Activated T-helper 1 cell treated with anti-CD3 and anti-CD28 coated beads, Interleukin-12 subunit alpha, Interleukin-12 subunit beta, Interleukin-2, Interleukin-4 antibody, amounts not matched to agents 30 ng/mL and 10 ng/mL and 1 ng/mL, durations not matched to agents 14 hours and 24 hours and 36 hours (primary cell): ENCODE data around the gene ADGRD1. TPM values are rescaled to one million over a fixed set of nuclear protein-coding genes. Genes with fewer than 3 reads are reported as not detected.

ENCODE experiments used
- DNase-seq: peaks from one replicate; pipeline ENCODE4 v3.0.0; 2021; ENCODE audit warnings: low spot score
- H3K27ac Mint-ChIP-seq: one replicate; pipeline ENCODE4 v1.8.0; 2021; ENCODE audit warnings: mild to moderate bottlenecking, mixed read lengths
- H3K27me3 Mint-ChIP-seq: one replicate; pipeline ENCODE4 v1.8.0; 2022; ENCODE audit warnings: mild to moderate bottlenecking, moderate library complexity, mixed read lengths; ENCODE audit not compliant: insufficient read depth
- H3K36me3 Mint-ChIP-seq: one replicate; pipeline ENCODE4 v1.8.0; 2021; ENCODE audit warnings: low read depth, mixed read lengths
- H3K4me1 Mint-ChIP-seq: one replicate; pipeline ENCODE4 v1.8.0; 2021; ENCODE audit warnings: low read depth, mixed read lengths
- H3K4me3 Mint-ChIP-seq: one replicate; pipeline ENCODE4 v1.8.0; 2021; ENCODE audit warnings: mild to moderate bottlenecking, moderate library complexity, mixed read lengths
- H3K9me3 Mint-ChIP-seq: one replicate; pipeline ENCODE4 v1.8.0; 2021; ENCODE audit warnings: mixed read lengths
- intact Hi-C: fragments of 100-400 bp; cut with micrococcal nuclease; formaldehyde crosslinking; loops from one replicate; pipeline ENCODE4 v1.15.1; 2024
- total RNA-seq: library from RNA; stranded (reverse); gene quantifications from 2 replicates; pipeline ENCODE4 v1.2.3, GENCODE V29; 2022

The ADGRD1 gene
- total RNA-seq, 1 donor from 2014 or later = 0.18 TPM

DNA sequence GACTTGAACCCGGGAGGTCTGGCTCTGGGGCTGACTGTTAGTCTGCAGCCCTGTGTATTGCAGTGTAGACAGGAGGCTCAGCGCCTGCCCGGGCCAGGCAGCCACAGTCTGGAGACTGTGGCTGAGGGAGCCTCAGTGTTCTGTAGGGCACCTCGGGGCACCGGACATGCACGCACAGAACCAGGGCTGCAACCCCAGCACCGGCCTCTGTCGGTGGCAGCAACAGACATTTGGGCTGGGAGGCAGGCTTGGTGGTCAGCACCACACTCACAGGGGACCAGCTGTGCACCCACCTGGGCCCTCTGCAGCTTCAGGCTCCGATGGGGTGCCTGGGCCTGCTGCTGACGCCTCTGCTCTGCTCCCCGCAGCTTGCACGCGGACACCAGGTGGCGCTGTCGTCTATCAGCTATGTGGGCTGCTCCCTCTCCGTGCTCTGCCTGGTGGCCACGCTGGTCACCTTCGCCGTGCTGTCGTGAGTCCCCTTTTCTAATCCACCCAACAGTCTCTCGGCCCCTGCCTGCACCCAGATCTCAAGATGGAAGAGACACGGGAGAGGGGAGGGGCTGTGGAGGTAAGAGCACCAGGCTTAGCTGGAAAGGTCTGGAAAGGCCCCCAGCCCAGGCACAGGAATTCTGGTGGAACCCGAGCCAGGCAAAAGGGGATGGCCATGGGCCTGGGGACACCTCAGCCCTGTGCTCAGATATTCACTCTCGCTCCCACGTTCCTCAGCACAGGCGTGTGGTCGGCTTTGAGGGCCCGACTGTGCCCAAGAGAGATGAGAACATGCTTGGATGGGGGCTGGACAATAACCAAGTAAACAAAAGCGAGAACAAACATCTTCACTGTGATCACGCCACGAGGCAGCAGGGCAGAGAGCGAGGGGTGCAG, 151.0 kb downstream of the ADGRD1 start:
- peaks cover 19% of the 10 kb centered on the region for H3K4me1 Mint-ChIP-seq
- H3K27me3 Mint-ChIP-seq = peaks cover 9% of the 10 kb centered on the region
- H3K36me3 Mint-ChIP-seq = no peaks in the 10 kb centered on the region
- H3K9me3 Mint-ChIP-seq = peaks cover 4% of the 10 kb centered on the region
- intact Hi-C loops = loop anchor here (1.0 to 10.0 kb wide), 5 partner anchors 28 to 726 kb away; partner anchors contain the start of gene SFSWAP
- no peak overlapping the region for H3K27ac Mint-ChIP-seq
- H3K4me3 Mint-ChIP-seq = no peak overlapping the region
- DNase-seq = peak; percentile 69

DNA sequence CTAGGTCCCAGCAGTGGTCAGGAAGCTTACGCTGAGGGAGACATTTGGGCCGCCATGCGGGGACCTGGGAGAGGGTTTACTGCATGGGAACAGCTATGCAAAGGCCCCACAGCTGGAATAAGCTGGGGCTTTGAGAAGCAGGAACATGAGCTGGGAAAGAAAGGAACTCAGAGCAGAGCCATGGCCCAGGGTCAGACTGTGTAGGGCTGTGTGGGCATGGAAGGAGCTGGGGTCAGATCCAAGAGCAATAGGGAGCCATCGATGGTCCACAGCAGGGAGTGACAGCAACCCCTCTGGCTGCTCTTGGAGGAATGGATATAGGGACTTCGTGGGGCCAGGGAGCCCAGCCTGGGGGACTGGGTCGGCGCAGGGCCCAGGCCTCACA, 151.6 kb downstream of the ADGRD1 start:
- no peak for DNase-seq
- Mint-ChIP-seq H3K27ac (no peak overlapping the region), H3K4me3 (no peak overlapping the region), H3K9me3 (peaks cover 4% of the 10 kb centered on the region), H3K4me1 (peaks cover 19% of the 10 kb centered on the region), H3K27me3 (peaks cover 10% of the 10 kb centered on the region), H3K36me3 (no peaks in the 10 kb centered on the region)
- intact Hi-C loops = loop anchor here (1.0 to 10.0 kb wide), 3 partner anchors 347 to 725 kb away; partner anchors contain the start of gene SFSWAP

DNA sequence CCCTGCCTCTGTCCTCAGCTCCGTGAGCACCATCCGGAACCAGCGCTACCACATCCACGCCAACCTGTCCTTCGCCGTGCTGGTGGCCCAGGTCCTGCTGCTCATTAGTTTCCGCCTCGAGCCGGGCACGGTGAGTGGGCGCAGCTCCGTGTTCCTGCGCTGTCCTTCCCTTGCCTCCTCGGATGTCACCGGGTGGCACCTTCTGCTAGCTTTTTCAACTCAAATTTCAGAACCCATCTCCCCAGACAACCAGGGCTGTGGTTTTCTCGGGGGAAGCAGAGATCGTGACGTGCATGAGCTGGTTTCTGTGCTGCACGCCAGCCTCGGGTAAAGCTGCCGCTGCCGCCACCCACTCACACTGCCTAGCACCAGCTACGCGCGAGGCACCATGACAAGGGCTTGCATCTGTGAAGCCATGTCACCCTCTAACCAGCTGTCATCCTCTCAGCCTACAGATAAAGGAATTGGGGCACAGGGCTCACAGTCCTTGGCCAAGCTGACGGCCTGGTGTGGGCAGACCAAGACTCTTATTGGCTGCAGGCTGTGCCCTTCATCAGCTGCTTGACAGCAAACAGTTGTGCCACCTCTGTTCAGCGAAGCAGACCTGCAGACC, 152.1 kb downstream of the ADGRD1 start:
- no peak for DNase-seq
- peaks cover 4% of the 10 kb centered on the region for H3K9me3 Mint-ChIP-seq
- H3K4me3 Mint-ChIP-seq = peak overlapping the region; percentile 32
- H3K4me1 Mint-ChIP-seq = peaks cover 19% of the 10 kb centered on the region
- H3K36me3 Mint-ChIP-seq = no peaks in the 10 kb centered on the region
- H3K27ac Mint-ChIP-seq = peak overlapping the region; percentile 42
- H3K27me3 Mint-ChIP-seq = peaks cover 10% of the 10 kb centered on the region
- intact Hi-C loops = loop anchor here (1.0 to 10.0 kb wide), 3 partner anchors 346 to 725 kb away; partner anchors contain the start of gene SFSWAP

DNA sequence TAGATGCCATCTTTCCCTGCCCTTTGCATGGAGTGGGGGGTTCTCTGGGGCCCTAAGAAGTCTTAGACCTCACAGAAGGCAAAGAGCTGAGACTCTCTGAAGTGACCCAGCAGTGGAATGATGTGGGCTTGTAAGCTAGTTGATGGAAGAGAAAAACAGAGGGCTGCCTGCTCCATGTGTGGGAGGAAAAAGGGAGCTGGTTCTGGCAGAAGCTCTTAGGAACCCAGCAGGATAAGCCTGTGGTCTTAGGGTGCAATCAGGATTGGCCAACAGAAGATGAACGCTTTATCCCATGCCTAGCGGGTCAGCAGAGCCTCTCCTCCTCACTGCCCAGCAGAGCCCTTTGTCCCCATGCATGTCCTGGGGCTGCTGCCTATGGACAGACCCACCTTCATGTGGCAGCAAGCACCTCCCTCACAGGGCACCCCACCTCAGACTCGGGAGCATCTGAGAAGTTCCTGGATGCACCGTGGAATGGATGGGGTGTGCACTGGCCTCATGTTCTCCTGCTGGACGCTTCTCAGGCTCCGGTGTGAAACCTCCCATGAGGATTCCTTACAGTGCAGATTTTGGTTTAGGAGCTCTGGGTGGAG, 152.7 kb downstream of the ADGRD1 start:
- Mint-ChIP-seq H3K4me3 (no peak overlapping the region), H3K9me3 (peaks cover 4% of the 10 kb centered on the region), H3K4me1 (peaks cover 19% of the 10 kb centered on the region), H3K36me3 (no peaks in the 10 kb centered on the region), H3K27ac (no peak overlapping the region), H3K27me3 (peaks cover 10% of the 10 kb centered on the region)
- intact Hi-C loops = loop anchor here (10.0 kb wide), 1 partner anchor 608 kb away; the partner anchor contains the start of gene SFSWAP
- no peak for DNase-seq

DNA sequence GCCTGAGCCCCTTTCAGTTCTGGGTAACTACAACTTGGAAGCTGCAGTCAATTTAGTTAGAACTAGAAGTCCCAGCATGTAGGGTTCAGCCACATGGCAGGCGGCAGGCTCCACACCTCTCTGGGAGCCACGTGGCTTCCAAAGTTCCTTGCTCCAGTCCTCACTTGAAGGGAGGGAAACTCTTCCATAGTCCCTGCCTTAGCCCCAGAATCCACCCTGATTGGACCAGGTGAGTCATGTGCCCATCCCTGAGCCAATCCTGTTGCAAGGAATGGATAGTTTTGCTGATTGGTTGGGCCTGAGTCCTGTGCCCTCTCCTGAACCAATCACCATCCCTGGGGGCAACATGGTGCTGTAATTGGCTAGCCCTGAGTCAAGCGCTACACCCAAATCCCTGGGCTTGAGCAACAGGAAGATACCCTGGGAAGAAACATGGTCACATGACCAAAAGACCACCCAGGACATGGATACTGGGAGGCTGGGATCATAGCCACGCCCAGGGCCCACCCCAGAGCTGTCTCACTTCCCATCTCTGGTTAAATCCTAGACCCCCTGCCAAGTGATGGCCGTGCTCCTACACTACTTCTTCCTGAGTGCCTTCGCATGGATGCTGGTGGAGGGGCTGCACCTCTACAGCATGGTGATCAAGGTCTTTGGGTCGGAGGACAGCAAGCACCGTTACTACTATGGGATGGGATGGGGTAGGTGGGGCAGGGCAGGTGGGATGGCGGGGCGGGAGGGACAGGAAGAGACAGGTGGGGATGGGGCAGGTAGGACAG, 154.7 kb downstream of the ADGRD1 start:
- Mint-ChIP-seq H3K27me3 (peaks cover 12% of the 10 kb centered on the region), H3K4me3 (no peak overlapping the region), H3K27ac (no peak overlapping the region), H3K9me3 (peaks cover 4% of the 10 kb centered on the region), H3K4me1 (peaks cover 14% of the 10 kb centered on the region), H3K36me3 (no peaks in the 10 kb centered on the region)
- no peak for DNase-seq
- intact Hi-C loops = loop anchor here (10.0 kb wide), 1 partner anchor 606 kb away; the partner anchor contains the start of gene SFSWAP

DNA sequence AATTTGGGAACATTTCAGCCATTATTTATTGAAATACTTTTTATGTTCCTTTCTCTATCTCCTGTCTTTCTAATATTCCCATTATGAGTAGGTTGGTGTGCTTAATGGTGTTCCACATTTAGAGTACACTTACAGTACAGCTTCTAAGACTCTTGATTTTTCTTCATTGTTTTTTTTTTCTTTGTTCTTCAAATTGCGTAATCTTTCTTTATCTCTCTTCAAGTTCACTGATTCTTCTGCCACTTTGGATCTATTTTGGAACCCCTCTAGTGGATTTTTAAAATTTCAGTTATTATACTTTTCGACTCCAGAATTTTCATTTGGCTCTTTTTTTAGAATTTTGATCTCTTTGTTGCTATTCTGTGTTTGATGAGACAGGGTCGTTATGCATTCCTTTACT, 157.7 kb downstream of the ADGRD1 start:
- no peak for DNase-seq
- no peak overlapping the region for H3K27ac Mint-ChIP-seq
- peaks cover 10% of the 10 kb centered on the region for H3K27me3 Mint-ChIP-seq
- no peaks in the 10 kb centered on the region for H3K4me1 Mint-ChIP-seq
- H3K36me3 Mint-ChIP-seq = no peaks in the 10 kb centered on the region
- no peak overlapping the region for H3K4me3 Mint-ChIP-seq
- peaks cover 4% of the 10 kb centered on the region for H3K9me3 Mint-ChIP-seq
- intact Hi-C loops = no loop called here

DNA sequence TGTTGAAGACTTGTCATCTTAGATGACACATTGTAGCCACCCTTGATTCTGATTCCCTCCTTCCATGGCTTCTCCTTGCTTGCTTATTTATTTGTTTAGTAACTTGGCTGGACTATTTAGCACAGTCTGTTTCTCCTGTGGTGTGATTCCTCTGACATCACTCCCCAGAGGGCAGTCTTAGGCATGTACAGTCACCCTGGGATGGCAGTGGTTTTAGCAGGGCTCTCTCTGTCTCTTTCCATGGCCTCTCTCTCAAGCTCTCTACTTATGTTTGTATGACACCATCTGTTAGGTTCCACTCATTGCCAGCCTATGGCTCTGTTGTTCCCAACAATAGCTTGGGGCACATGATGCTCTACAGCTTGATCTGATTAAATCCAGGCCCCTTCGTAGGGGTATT, 158.3 kb downstream of the ADGRD1 start:
- no peak overlapping the region for H3K27ac Mint-ChIP-seq
- peaks cover 4% of the 10 kb centered on the region for H3K9me3 Mint-ChIP-seq
- peaks cover 10% of the 10 kb centered on the region for H3K27me3 Mint-ChIP-seq
- no peak overlapping the region for H3K4me3 Mint-ChIP-seq
- DNase-seq = no peak
- no peaks in the 10 kb centered on the region for H3K36me3 Mint-ChIP-seq
- no peaks in the 10 kb centered on the region for H3K4me1 Mint-ChIP-seq
- intact Hi-C loops = no loop called here

DNA sequence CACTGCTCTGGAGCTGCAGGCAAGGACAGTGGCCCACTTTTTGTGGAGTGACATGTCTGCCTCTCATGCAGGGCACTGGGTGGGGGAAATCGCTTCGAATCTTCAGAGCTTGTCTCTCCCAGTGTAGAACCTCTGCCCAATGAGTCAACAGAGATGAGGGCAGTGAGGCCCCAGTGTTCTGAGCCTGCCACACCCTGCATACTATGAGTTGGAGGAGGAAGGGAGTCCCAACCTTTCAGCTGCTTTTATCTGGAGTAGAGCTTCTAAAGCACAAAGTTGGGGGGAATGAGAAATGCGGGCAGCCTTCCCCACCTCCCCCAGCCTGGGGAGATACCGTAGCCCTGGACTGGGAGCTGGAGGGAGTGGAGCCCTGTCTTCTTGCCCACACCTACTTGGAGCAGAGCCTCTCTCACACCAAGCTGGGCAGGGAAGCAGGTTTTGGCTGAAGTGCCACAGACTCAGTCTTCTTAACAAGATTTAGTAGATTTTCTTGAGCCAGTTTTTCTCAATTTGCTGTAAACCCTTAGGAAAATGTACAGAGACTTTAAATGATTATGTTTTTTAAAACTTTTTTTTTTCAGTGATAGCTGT, 159.1 kb downstream of the ADGRD1 start:
- H3K27ac Mint-ChIP-seq = no peak overlapping the region
- intact Hi-C loops = no loop called here
- H3K4me3 Mint-ChIP-seq = no peak overlapping the region

DNA sequence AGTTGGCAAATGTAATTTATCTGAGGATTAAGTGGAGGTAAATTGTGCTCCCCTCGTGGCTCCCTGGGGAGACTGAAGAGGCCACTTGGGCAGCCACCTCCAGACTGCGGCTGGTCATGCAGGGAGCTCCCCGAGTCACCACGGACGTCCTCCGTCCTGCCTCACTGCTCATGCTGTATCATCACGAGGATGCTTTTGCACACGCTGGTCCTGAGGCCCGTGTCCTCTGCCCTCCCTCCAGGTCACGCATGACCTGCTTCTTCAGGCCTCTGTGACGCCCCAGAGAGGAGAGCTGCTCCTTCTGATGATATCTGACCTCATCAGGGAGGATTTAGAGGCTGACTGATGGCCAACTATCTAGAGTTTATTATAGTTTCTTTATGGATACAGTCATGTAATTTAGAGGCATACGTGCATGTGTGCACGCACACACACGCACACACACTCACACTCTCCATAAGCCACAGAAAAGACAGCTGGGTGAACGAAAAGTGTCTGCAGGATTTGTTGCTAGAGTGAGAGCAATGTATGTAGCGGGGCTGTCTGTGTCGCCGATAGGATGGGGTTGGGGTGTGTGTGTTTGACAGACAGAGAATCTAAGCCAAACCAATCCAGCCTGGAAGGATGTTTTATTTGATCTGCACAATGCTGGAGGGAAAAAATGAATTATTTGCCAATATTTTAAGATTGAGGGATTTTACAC, 160.0 kb downstream of the ADGRD1 start:
- Mint-ChIP-seq H3K9me3 (peaks cover 4% of the 10 kb centered on the region), H3K27ac (no peak overlapping the region), H3K27me3 (peaks cover 7% of the 10 kb centered on the region), H3K4me1 (no peaks in the 10 kb centered on the region), H3K36me3 (no peaks in the 10 kb centered on the region), H3K4me3 (no peak overlapping the region)
- DNase-seq = no peak
- intact Hi-C loops = no loop called here

More for the DNA sequence above, 159.1 kb downstream of the ADGRD1 start:
- peaks cover 4% of the 10 kb centered on the region for H3K9me3 Mint-ChIP-seq
- peaks cover 10% of the 10 kb centered on the region for H3K27me3 Mint-ChIP-seq
- H3K4me1 Mint-ChIP-seq = no peaks in the 10 kb centered on the region
- no peak for DNase-seq
- no peaks in the 10 kb centered on the region for H3K36me3 Mint-ChIP-seq

DNA sequence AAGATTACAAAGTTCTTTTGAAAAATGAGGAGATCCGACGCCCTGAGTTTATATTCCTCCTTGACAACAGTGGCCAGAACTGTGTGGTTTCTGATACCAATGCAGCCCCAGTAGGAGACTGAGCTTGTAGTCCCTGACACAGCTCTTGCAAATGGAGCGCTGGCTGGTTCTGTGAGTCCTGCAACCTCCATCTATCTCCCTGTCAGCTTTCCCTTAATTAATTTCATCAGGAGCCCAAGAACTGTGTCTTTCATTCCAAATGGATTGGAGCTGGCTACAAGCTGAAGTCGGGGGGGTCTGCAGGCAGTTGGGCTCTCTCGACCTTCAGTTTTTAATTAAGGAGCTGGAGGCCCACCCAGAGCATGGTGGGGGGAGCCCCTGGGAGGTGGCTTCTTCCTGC, 160.6 kb downstream of the ADGRD1 start:
- no peak overlapping the region for H3K27ac Mint-ChIP-seq
- no peak overlapping the region for H3K4me3 Mint-ChIP-seq
- H3K36me3 Mint-ChIP-seq = no peaks in the 10 kb centered on the region
- peaks cover 1% of the 10 kb centered on the region for H3K9me3 Mint-ChIP-seq
- peaks cover 7% of the 10 kb centered on the region for H3K27me3 Mint-ChIP-seq
- intact Hi-C loops = no loop called here
- DNase-seq = no peak
- no peaks in the 10 kb centered on the region for H3K4me1 Mint-ChIP-seq

DNA sequence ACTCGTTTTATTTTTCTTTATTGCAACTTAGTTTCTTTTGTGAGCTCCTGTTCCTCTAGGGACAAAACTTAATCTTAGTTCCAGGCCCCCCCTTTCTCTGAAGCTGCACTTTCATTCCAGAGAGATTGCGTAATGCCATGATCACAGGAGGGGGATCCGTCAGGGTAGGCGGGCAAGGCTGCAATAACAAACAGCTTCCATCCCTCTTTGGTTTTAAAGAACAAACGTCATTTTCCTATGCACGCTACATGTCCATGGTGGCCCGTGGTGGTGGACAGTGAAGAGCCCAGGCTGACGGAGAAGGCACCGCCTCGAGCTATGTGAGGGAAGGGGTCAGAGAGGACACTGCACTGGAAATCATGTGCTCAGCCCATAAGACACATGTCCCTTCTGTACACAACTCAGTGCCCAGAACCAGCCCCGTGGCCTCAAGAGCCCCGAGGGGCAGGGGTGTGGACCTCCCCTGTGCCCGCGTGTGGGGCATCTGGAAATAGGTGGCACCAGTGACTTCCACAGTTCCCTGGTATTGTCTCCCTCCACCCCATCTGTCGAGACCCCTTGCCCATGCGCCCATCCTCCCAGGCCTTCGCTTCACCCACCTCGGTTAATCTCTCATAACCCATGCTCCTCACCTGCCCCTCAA, 161.4 kb downstream of the ADGRD1 start:
- H3K27ac Mint-ChIP-seq = no peak overlapping the region
- H3K9me3 Mint-ChIP-seq = no peaks in the 10 kb centered on the region
- DNase-seq = no peak
- no peaks in the 10 kb centered on the region for H3K36me3 Mint-ChIP-seq
- peaks cover 5% of the 10 kb centered on the region for H3K27me3 Mint-ChIP-seq
- no peaks in the 10 kb centered on the region for H3K4me1 Mint-ChIP-seq
- intact Hi-C loops = no loop called here
- H3K4me3 Mint-ChIP-seq = no peak overlapping the region
